ENCODE results near the gene ITGB7. TPM values are rescaled to one million over a fixed set of nuclear protein-coding genes. Genes with fewer than 3 reads are reported as not detected.

Gene ITGB7
- total and polyA plus RNA-seq, 12 donors = 0.55 to 8.4 (median 1.1) TPM

- WGBS, 2 donors = 89 to 91% methylated on average over 5 of the region's 5 CpGs
- DNase-seq (no peak), ATAC-seq (no peak)
- TF ChIP-seq CTCF (IDR thresholded peaks at IDR 0.05) = no peak
- Histone ChIP-seq H3K27ac (no peak overlapping the region), H3K4me1 (no peaks in the 10 kb centered on the region), H3K36me3 (no peaks in the 10 kb centered on the region), H3K4me3 (no peak overlapping the region), H3K9me3 (no peaks in the 10 kb centered on the region), H3K27me3 (no peaks in the 10 kb centered on the region)
- intact Hi-C loops (cut with DNase I) = no loop called here
Observed at GRCh38 chr12:53147181-53147580, 59.9 kb downstream of the ITGB7 start.

GRCh38 chr12:53145383-53146260 lies 61.4 kb downstream of the ITGB7 start:
- Histone ChIP-seq H3K9me3 (no peaks in the 10 kb centered on the region), H3K27ac (no peak overlapping the region), H3K4me1 (no peaks in the 10 kb centered on the region), H3K4me3 (no peak overlapping the region), H3K27me3 (no peaks in the 10 kb centered on the region), H3K36me3 (no peaks in the 10 kb centered on the region)
- ATAC-seq (peak in 1 of 8 donors; percentile 53), DNase-seq (no peak)
- TF ChIP-seq CTCF (IDR thresholded peaks at IDR 0.05) = no peak
- intact Hi-C loops (cut with DNase I) = no loop called here
- WGBS, 2 donors = 93% methylated on average over 5 of the region's 5 CpGs

- TF ChIP-seq CTCF (IDR thresholded peaks at IDR 0.05) = no peak
- no peak overlapping the region for H3K4me3 ChIP-seq
- WGBS, 2 donors = 77 to 80% methylated on average over 4 of the region's 4 CpGs
- no peak overlapping the region for H3K27ac ChIP-seq
- ATAC-seq (no peak), DNase-seq (no peak)
- intact Hi-C loops (cut with DNase I) = no loop called here
- no peaks in the 10 kb centered on the region for H3K4me1 ChIP-seq
- H3K9me3 ChIP-seq = peaks cover 0 to 9% (median 0%) of the 10 kb centered on the region in 11 donors
- no peaks in the 10 kb centered on the region for H3K27me3 ChIP-seq
- H3K36me3 ChIP-seq = no peaks in the 10 kb centered on the region
Observed at GRCh38 chr12:53143355-53143754, 63.7 kb downstream of the ITGB7 start.

Other genes with a start within 250 kb of the ITGB7 start
- gene EIF4B, start 200.8 kb downstream of the ITGB7 start, total RNA-seq = 100 to 1,000 TPM; 364 to 477 (median 431) TPM
- 10 to 100 TPM; 53.2 to 63.5 TPM for gene EIF4B, start 200.8 kb downstream of the ITGB7 start, polyA plus RNA-seq
- gene TNS2, start 157.2 kb downstream of the ITGB7 start, total RNA-seq = 100 to 1,000 TPM in 3 of 10 donors, 10 to 100 TPM in 7; 60.6 to 139 (median 77.1) TPM
- gene TNS2, start 157.2 kb downstream of the ITGB7 start, polyA plus RNA-seq = 100 to 1,000 TPM in 1 of 2 donors, 10 to 100 TPM in 1; 68.1 to 364 TPM
- gene SPRYD3, start 127.9 kb downstream of the ITGB7 start, total RNA-seq = 10 to 100 TPM; 40.9 to 63.0 (median 47.4) TPM
- 10 to 100 TPM; 20.5 to 63.9 TPM for gene SPRYD3, start 127.9 kb downstream of the ITGB7 start, polyA plus RNA-seq
- gene IGFBP6, start 109.6 kb downstream of the ITGB7 start, total RNA-seq = 10 to 100 TPM; 27.0 to 75.6 (median 37.7) TPM
- gene IGFBP6, start 109.6 kb downstream of the ITGB7 start, polyA plus RNA-seq = 100 to 1,000 TPM in 1 of 2 donors, 10 to 100 TPM in 1; 61.5 to 182 TPM
- not detected for gene SOAT2, start 103.8 kb downstream of the ITGB7 start, total RNA-seq
- under 1 TPM in 1 of 2 donors, not detected in 1; 0.03 TPM for gene SOAT2, start 103.8 kb downstream of the ITGB7 start, polyA plus RNA-seq
- gene ZNF740, start 26.5 kb downstream of the ITGB7 start, total RNA-seq = 10 to 100 TPM; 13.8 to 28.9 (median 20.4) TPM
- 1 to 10 TPM; 2.7 to 8.2 TPM for gene ZNF740, start 26.5 kb downstream of the ITGB7 start, polyA plus RNA-seq
- gene CSAD, start 26.3 kb downstream of the ITGB7 start, total RNA-seq = 10 to 100 TPM in 3 of 10 donors, 1 to 10 TPM in 7; 8.3 to 15.1 (median 9.5) TPM
- 10 to 100 TPM in 1 of 2 donors, 1 to 10 TPM in 1; 8.0 to 76.4 TPM for gene CSAD, start 26.3 kb downstream of the ITGB7 start, polyA plus RNA-seq
- gene RARG, start 25.0 kb upstream of the ITGB7 start, total RNA-seq = 10 to 100 TPM in 8 of 10 donors, 1 to 10 TPM in 2; 7.0 to 21.7 (median 13.9) TPM
- gene RARG, start 25.0 kb upstream of the ITGB7 start, polyA plus RNA-seq = 10 to 100 TPM in 1 of 2 donors, 1 to 10 TPM in 1; 7.8 to 11.7 TPM
- 1 to 10 TPM in 2 of 10 donors, under 1 TPM in 8; 0.04 to 3.1 (median 0.36) TPM for gene ESPL1, start 61.0 kb upstream of the ITGB7 start, total RNA-seq
- under 1 TPM; 0.13 to 0.29 TPM for gene ESPL1, start 61.0 kb upstream of the ITGB7 start, polyA plus RNA-seq
- gene PFDN5, start 88.3 kb upstream of the ITGB7 start, total RNA-seq = 100 to 1,000 TPM; 307 to 413 (median 339) TPM
- gene PFDN5, start 88.3 kb upstream of the ITGB7 start, polyA plus RNA-seq = 1,000 to 10,000 TPM in 1 of 2 donors, 100 to 1,000 TPM in 1; 658 to 1,216 TPM
- 10 to 100 TPM; 26.8 to 40.1 (median 36.0) TPM for gene MYG1, start 92.4 kb upstream of the ITGB7 start, total RNA-seq
- 100 to 1,000 TPM in 1 of 2 donors, 10 to 100 TPM in 1; 69.4 to 115 TPM for gene MYG1, start 92.4 kb upstream of the ITGB7 start, polyA plus RNA-seq
- 10 to 100 TPM; 33.5 to 42.2 (median 34.9) TPM for gene AAAS, start 114.4 kb upstream of the ITGB7 start, total RNA-seq
- 10 to 100 TPM; 33.9 to 52.8 TPM for gene AAAS, start 114.4 kb upstream of the ITGB7 start, polyA plus RNA-seq
- gene SP7, start 129.1 kb upstream of the ITGB7 start, total RNA-seq = not detected
- gene SP7, start 129.1 kb upstream of the ITGB7 start, polyA plus RNA-seq = not detected
- gene SP1, start 172.9 kb upstream of the ITGB7 start, total RNA-seq = 10 to 100 TPM; 27.2 to 42.4 (median 32.3) TPM
- 1 to 10 TPM; 7.8 to 8.8 TPM for gene SP1, start 172.9 kb upstream of the ITGB7 start, polyA plus RNA-seq
- gene AMHR2, start 216.6 kb upstream of the ITGB7 start, total RNA-seq = under 1 TPM in 5 of 10 donors, not detected in 5; 0.24 to 0.94 (median 0.64) TPM
- gene AMHR2, start 216.6 kb upstream of the ITGB7 start, polyA plus RNA-seq = not detected
- gene PRR13, start 234.5 kb upstream of the ITGB7 start, total RNA-seq = 10 to 100 TPM; 28.6 to 70.0 (median 55.4) TPM
- gene PRR13, start 234.5 kb upstream of the ITGB7 start, polyA plus RNA-seq = 100 to 1,000 TPM in 1 of 2 donors, 10 to 100 TPM in 1; 40.4 to 122 TPM
- gene PCBP2, start 244.9 kb upstream of the ITGB7 start, total RNA-seq = 100 to 1,000 TPM; 492 to 579 (median 559) TPM
- gene PCBP2, start 244.9 kb upstream of the ITGB7 start, polyA plus RNA-seq = 100 to 1,000 TPM; 281 to 288 TPM

Data from heart right ventricle (tissue), 16 donors.